Adipocyte (in vitro differentiated cells): ENCODE data around the gene INSL3.

Experiments used
- DNase-seq: peaks from one replicate; pipeline ENCODE4 v3.0.0-alpha.2; 2015; ENCODE audit warnings: low read depth
- H3K27me3 ChIP-seq: replicated peaks from 2 replicates; pipeline ENCODE4 v1.7.0; 2013; ENCODE audit warnings: mild to moderate bottlenecking, low read length, moderate library complexity; ENCODE audit not compliant: control insufficient read depth, insufficient read depth
- H3K36me3 ChIP-seq: 2 replicates; pipeline ENCODE4 v1.7.0; 2013; ENCODE audit warnings: low read length, mild to moderate bottlenecking, moderate library complexity; ENCODE audit not compliant: control insufficient read depth, insufficient read depth, severe bottlenecking
- H3K4me1 ChIP-seq: 2 replicates; pipeline ENCODE4 v1.7.0; 2013; ENCODE audit warnings: mild to moderate bottlenecking, low read length, moderate library complexity; ENCODE audit not compliant: control insufficient read depth, insufficient read depth
- H3K4me3 ChIP-seq: 2 replicates; pipeline ENCODE4 v1.7.0; 2013; ENCODE audit warnings: mild to moderate bottlenecking, low read length, moderate library complexity
- H3K9ac ChIP-seq: 2 replicates; pipeline ENCODE4 v1.7.0; 2013; ENCODE audit warnings: mild to moderate bottlenecking, low read length, moderate library complexity
- H3K9me3 ChIP-seq: 2 replicates; pipeline ENCODE4 v1.7.0; 2013; ENCODE audit warnings: mild to moderate bottlenecking, low read length, moderate library complexity; ENCODE audit not compliant: control insufficient read depth

The INSL3 gene

DNA sequence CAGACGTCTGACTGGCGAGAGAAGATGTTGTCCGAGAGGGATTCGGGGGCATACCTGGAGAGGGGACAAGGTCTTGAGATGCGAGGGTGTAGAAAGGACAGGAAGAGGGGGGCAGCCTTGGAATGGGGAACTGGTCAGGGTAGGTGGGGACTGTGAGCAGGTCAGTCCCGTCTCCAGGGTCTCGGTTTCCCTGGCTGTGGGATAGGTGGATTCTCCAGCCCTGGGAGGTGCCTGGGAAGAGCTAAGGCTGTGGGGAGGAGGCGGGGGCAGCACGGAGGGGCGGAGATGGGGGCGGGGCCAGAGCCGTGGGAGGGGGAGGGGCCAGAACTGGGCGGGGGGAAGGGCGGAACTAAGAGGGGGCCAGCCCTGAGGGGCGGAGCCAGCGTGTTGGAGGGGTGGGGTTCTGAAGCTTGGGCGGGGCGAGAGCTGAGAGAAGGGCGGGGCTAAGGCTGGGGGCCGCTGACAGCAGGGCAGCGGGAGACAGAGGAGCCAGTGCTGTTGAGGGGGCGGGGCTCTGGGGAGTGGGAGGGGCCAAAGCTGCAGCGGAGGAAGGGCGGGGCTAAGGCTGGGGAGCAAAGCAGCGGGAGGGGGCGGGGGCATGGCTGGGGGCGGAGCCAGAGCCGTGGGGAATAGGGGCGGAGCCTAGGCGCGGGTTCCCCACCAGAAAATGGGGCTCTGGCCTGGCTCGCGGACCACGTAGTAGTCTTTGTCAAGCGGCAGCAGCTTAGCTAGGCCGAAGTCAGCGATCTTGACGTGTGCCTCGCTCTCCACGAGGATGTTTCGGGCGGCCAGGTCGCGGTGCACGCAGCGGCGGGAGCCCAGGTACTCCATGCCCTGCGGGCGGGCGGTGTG lies 9.5 kb upstream of the INSL3 start:
- Histone ChIP-seq H3K9ac (no peak overlapping the region), H3K27me3 (peaks cover 4% of the 10 kb centered on the region), H3K36me3 (peaks cover 4% of the 10 kb centered on the region), H3K9me3 (no peaks in the 10 kb centered on the region), H3K4me1 (no peaks in the 10 kb centered on the region), H3K4me3 (no peak overlapping the region)
- peak; percentile 55 for DNase-seq

- Histone ChIP-seq H3K36me3 (peaks cover 4% of the 10 kb centered on the region), H3K9me3 (no peaks in the 10 kb centered on the region), H3K27me3 (peaks cover 4% of the 10 kb centered on the region), H3K4me3 (no peak overlapping the region), H3K4me1 (no peaks in the 10 kb centered on the region), H3K9ac (no peak overlapping the region)
- no peak for DNase-seq
Measured at GRCh38 chr19:17829855-17830566, 8.7 kb upstream of the INSL3 start.

DNA sequence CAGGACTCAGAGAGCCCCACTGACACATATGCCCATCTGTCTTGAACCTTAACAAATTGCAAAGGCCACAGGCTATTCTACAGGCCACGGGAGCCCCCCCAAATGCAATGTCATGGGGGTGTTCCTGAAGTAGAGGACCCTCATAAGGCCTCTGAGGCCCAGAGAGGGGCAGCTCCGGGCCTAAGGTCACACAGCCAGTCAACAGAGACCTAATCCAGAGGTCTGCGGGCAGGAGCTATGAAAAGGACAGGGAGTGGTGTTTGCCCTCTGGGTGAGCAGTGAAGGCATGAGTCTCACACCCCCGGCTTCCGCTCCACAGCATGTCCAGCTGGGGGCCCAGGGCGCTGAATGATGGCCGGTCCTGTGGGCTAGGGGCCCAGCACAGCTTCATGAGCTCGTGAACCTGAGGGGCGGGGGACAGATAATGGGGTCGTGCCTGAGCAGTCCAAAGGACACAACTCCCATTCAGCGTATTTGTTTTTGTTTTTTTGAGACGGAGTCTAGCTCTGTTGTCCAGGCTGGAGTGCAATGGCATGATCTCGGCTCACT lies 5.3 kb upstream of the INSL3 start:
- Histone ChIP-seq H3K4me3 (no peak overlapping the region), H3K36me3 (no peaks in the 10 kb centered on the region), H3K9ac (no peak overlapping the region), H3K27me3 (peaks cover 4% of the 10 kb centered on the region), H3K9me3 (no peaks in the 10 kb centered on the region), H3K4me1 (no peaks in the 10 kb centered on the region)
- no peak for DNase-seq

DNA sequence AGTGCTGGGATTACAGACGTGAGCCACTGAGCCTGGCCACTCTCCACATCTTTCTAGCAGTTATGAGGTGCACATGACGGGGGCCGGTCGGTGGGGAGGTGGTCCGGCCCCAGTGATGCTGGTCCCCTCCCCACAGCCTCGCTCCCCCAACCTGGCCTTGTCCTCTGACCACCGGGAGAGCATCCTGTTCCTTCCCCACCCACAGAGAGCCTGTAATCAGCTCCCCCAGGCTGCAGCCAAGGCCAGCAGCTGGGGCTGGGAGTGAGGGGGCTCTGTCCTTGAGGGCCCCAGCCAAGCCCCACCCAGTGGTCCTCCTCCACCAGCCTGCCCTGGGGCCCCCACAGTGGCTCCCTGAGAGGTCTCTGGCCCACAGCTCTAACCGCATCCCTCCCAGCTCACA lies 3.0 kb upstream of the INSL3 start:
- Histone ChIP-seq H3K9ac (no peak overlapping the region), H3K9me3 (no peaks in the 10 kb centered on the region), H3K27me3 (no peaks in the 10 kb centered on the region), H3K4me3 (no peak overlapping the region), H3K36me3 (no peaks in the 10 kb centered on the region), H3K4me1 (no peaks in the 10 kb centered on the region)
- DNase-seq = no peak

DNA sequence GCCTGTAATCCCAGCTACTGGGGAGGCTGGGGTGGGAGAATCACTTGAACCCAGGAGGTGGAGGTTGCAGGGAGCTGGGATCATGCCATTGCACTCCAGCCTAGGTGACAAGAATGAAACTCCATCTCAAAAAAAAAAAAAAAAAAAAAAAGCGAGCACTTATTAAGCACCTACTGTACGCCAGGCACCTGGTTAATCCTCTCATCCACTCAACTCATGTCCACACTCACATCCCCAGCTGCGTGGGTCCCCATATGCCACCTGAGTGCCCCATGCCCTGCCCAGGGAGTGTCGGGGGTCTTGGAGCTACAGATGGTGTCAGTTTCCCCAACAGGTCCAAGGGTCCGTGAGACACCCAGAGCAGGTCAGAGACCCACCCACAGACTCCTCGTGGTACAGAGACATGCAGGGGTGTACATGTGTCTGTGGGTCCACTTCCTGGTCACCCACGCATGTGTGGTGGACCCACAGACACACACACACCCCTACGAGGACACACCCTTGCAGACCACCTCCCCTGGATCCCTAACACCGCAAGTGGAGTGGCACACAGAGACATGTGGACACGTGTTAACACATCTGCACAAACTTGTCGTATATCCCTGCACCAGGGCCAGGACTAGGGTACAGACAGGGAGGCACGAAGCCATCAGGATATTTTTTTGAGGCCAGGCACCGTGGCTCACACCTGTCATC lies 3.5 kb downstream of the INSL3 start:
- no peaks in the 10 kb centered on the region for H3K4me1 ChIP-seq
- DNase-seq = no peak
- peaks cover 23% of the 10 kb centered on the region for H3K27me3 ChIP-seq
- H3K36me3 ChIP-seq = no peaks in the 10 kb centered on the region
- peaks cover 11% of the 10 kb centered on the region for H3K9me3 ChIP-seq
- no peak overlapping the region for H3K4me3 ChIP-seq
- no peak overlapping the region for H3K9ac ChIP-seq

GRCh38 chr19:17812099-17812498 lies 9.2 kb downstream of the INSL3 start:
- Histone ChIP-seq H3K27me3 (peaks cover 48% of the 10 kb centered on the region), H3K36me3 (no peaks in the 10 kb centered on the region), H3K9ac (no peak overlapping the region), H3K9me3 (peaks cover 24% of the 10 kb centered on the region), H3K4me1 (no peaks in the 10 kb centered on the region), H3K4me3 (no peak overlapping the region)
- DNase-seq = no peak

GRCh38 chr19:17811681-17812080 lies 9.6 kb downstream of the INSL3 start:
- no peak for DNase-seq
- H3K4me3 ChIP-seq = no peak overlapping the region
- H3K9ac ChIP-seq = no peak overlapping the region
- H3K9me3 ChIP-seq = peaks cover 23% of the 10 kb centered on the region
- peaks cover 48% of the 10 kb centered on the region for H3K27me3 ChIP-seq
- H3K4me1 ChIP-seq = no peaks in the 10 kb centered on the region
- no peaks in the 10 kb centered on the region for H3K36me3 ChIP-seq

GRCh38 chr19:17811103-17811502 lies 10.2 kb downstream of the INSL3 start:
- no peaks in the 10 kb centered on the region for H3K4me1 ChIP-seq
- peaks cover 49% of the 10 kb centered on the region for H3K27me3 ChIP-seq
- DNase-seq = no peak
- no peaks in the 10 kb centered on the region for H3K36me3 ChIP-seq
- H3K9me3 ChIP-seq = peaks cover 18% of the 10 kb centered on the region
- no peak overlapping the region for H3K4me3 ChIP-seq
- H3K9ac ChIP-seq = no peak overlapping the region

DNA sequence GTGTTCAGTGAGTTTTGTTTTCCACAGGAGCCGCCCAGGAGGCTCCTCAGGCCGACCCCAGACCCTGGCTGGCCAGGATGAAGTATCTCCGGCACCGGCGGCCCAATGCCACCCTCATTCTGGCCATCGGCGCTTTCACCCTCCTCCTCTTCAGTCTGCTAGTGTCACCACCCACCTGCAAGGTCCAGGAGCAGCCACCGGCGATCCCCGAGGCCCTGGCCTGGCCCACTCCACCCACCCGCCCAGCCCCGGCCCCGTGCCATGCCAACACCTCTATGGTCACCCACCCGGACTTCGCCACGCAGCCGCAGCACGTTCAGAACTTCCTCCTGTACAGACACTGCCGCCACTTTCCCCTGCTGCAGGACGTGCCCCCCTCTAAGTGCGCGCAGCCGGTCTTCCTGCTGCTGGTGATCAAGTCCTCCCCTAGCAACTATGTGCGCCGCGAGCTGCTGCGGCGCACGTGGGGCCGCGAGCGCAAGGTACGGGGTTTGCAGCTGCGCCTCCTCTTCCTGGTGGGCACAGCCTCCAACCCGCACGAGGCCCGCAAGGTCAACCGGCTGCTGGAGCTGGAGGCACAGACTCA lies 13.5 kb downstream of the INSL3 start:
- Histone ChIP-seq H3K4me1 (no peaks in the 10 kb centered on the region), H3K9me3 (peaks cover 12% of the 10 kb centered on the region), H3K27me3 (peaks cover 54% of the 10 kb centered on the region), H3K9ac (no peak overlapping the region), H3K4me3 (no peak overlapping the region), H3K36me3 (no peaks in the 10 kb centered on the region)
- DNase-seq = no peak

DNA sequence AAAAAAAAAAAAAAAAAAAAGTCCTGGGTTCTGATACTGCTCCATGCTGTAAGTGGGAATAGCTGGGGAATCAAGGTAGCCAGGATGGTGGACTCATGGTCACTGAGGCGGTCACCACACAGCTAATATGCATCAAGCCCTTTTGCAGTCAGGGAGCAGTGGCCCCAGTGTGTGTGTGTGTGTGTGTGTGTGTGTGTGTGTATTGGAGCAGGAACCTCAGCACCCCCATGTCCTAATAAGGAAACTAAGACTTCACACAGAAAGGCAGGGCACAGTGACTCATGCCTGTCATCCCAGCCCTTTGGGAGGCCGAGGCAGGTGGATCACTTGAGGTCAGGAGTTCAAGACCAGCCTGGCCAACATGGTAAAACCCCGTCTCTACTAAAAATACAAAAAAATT lies 14.4 kb downstream of the INSL3 start:
- no peaks in the 10 kb centered on the region for H3K4me1 ChIP-seq
- H3K9me3 ChIP-seq = peaks cover 12% of the 10 kb centered on the region
- H3K9ac ChIP-seq = no peak overlapping the region
- DNase-seq = no peak
- no peaks in the 10 kb centered on the region for H3K36me3 ChIP-seq
- no peak overlapping the region for H3K4me3 ChIP-seq
- H3K27me3 ChIP-seq = peaks cover 52% of the 10 kb centered on the region

DNA sequence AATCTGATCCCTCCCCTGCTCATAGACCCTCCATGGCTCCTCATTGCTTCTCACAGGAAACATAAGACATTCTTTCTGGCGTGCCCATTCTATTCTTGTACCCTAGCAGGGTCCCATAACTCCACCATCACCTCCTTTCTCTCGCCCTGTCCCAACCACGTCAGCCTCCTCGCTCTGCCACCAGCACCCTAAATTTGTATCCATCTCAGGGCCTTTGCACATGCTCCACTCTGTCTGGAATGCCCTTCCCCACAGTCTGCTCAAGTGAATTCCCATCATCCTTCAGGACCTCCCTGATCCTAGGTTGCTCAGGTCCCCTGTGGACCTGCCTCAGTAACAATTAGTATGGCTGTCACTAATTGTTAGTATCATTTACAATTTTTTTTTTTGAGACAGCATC lies 15.9 kb downstream of the INSL3 start:
- H3K9me3 ChIP-seq = no peaks in the 10 kb centered on the region
- H3K27me3 ChIP-seq = peaks cover 45% of the 10 kb centered on the region
- no peak overlapping the region for H3K4me3 ChIP-seq
- H3K4me1 ChIP-seq = no peaks in the 10 kb centered on the region
- no peaks in the 10 kb centered on the region for H3K36me3 ChIP-seq
- DNase-seq = no peak
- H3K9ac ChIP-seq = no peak overlapping the region
